ENCODE measurements around the gene TCEA3.

The TCEA3 gene

DNA sequence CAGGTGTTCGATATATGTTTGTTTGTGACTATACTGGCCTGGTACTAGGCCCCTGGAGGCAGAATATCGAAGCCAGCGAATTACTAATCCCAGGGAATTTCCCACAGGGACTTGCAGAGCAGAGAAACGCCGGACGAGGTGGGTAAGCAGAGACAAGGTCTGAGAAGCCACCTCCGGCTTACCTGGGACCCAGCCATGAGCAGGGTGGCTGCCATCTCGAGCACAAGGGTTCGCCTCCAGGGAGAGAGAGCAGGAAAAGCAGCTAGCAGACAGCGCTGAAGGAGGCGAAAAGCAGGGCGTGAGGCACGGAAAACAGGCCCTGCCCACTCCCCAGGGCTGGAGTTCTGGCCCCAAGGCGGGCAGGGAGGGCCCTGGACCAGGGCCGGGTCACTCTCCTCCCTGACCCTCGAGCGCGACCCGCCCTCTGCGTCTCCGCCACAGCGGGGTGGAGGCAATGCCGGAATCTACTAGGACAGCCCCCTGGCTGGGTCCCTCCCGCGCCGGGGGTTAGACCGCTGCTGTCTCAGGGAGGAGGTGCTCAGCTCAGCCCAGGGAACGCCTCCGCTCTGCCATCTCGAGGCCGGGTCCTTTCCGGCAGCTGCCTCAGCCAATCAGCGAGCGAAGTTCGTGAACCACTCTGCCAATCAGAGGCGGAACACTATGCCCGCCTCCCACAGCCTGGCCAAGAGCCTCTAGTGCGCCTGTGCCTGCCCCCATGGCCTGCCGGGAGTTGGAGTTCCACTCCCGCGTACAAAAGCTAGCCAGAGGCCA is 56.6 kb downstream of the TCEA3 start:
- TF ChIP-seq, protein P1, sequence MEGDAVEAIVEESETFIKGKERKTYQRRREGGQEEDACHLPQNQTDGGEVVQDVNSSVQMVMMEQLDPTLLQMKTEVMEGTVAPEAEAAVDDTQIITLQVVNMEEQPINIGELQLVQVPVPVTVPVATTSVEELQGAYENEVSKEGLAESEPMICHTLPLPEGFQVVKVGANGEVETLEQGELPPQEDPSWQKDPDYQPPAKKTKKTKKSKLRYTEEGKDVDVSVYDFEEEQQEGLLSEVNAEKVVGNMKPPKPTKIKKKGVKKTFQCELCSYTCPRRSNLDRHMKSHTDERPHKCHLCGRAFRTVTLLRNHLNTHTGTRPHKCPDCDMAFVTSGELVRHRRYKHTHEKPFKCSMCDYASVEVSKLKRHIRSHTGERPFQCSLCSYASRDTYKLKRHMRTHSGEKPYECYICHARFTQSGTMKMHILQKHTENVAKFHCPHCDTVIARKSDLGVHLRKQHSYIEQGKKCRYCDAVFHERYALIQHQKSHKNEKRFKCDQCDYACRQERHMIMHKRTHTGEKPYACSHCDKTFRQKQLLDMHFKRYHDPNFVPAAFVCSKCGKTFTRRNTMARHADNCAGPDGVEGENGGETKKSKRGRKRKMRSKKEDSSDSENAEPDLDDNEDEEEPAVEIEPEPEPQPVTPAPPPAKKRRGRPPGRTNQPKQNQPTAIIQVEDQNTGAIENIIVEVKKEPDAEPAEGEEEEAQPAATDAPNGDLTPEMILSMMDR (IDR thresholded peaks at IDR 0.05; ENCODE audit: insufficient read depth, low read length, poor library complexity, severe bottlenecking): no peak
- Histone ChIP-seq H3K4me3 (replicated peaks; ENCODE audit: low read depth, low read length) (peak overlapping the region; percentile 84), H3K27me3 (replicated peaks; ENCODE audit: control insufficient read depth, insufficient read depth, low read length) (no peaks in the 10 kb centered on the region), H3K36me3 (ENCODE audit: control insufficient read depth, insufficient read depth, low read length) (no peaks in the 10 kb centered on the region; the same call in 1 of the 2 replicates)
- peak; percentile 96 for DNase-seq (ENCODE audit: extremely low read depth, insufficient read length)

- TF ChIP-seq, protein P1 (IDR thresholded peaks at IDR 0.05; ENCODE audit: insufficient read depth, low read length, poor library complexity, severe bottlenecking): no peak
- H3K36me3 ChIP-seq (ENCODE audit: control insufficient read depth, insufficient read depth, low read length): peaks cover 3% of the 10 kb centered on the region
- no peaks in the 10 kb centered on the region for H3K27me3 ChIP-seq (replicated peaks; ENCODE audit: control insufficient read depth, insufficient read depth, low read length)
- H3K4me3 ChIP-seq (replicated peaks; ENCODE audit: low read depth, low read length): peak overlapping the region; percentile 84
- DNase-seq (ENCODE audit: extremely low read depth, insufficient read length): no peak
Measured at GRCh38 chr1:23367451-23367790, 57.1 kb downstream of the TCEA3 start.

DNA sequence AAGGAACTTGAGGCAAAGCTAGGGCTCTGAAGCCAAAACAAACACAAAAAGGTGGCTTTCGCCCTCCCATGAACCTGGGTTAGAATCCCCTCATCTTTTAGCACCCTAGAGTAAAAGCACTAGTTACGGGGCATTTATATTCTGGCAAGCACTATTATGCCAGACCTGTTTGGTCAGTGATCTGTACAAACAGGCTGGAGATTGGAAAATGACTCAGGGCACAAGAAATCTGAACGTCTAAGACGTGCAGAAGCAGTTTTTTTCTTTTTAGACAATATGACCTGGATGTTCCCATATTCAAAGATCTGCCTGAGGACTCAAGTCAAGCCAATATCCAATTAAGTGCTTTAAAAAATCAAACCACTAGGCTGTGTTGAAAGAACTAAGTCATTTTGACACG is 58.0 kb downstream of the TCEA3 start:
- no peak for DNase-seq (ENCODE audit: extremely low read depth, insufficient read length)

GRCh38 chr1:23366146-23366545 is 58.4 kb downstream of the TCEA3 start:
- TF ChIP-seq, protein P1 (IDR thresholded peaks at IDR 0.05; ENCODE audit: insufficient read depth, low read length, poor library complexity, severe bottlenecking): no peak
- Histone ChIP-seq H3K4me3 (replicated peaks; ENCODE audit: low read depth, low read length) (no peak overlapping the region), H3K27me3 (replicated peaks; ENCODE audit: control insufficient read depth, insufficient read depth, low read length) (no peaks in the 10 kb centered on the region), H3K36me3 (ENCODE audit: control insufficient read depth, insufficient read depth, low read length) (peaks cover 8% of the 10 kb centered on the region)
- no peak for DNase-seq (ENCODE audit: extremely low read depth, insufficient read length)

More for the DNA sequence above, 58.0 kb downstream of the TCEA3 start:
- Histone ChIP-seq H3K4me3 (replicated peaks; ENCODE audit: low read depth, low read length) (no peak overlapping the region), H3K27me3 (replicated peaks; ENCODE audit: control insufficient read depth, insufficient read depth, low read length) (no peaks in the 10 kb centered on the region), H3K36me3 (ENCODE audit: control insufficient read depth, insufficient read depth, low read length) (peaks cover 6% of the 10 kb centered on the region)
- TF ChIP-seq, protein P1 (IDR thresholded peaks at IDR 0.05; ENCODE audit: insufficient read depth, low read length, poor library complexity, severe bottlenecking): no peak

GRCh38 chr1:23362218-23362713 is 62.3 kb downstream of the TCEA3 start:
- TF ChIP-seq, protein P1 (IDR thresholded peaks at IDR 0.05; ENCODE audit: insufficient read depth, low read length, poor library complexity, severe bottlenecking): no peak
- no peak overlapping the region for H3K4me3 ChIP-seq (replicated peaks; ENCODE audit: low read depth, low read length)
- no peak for DNase-seq (ENCODE audit: extremely low read depth, insufficient read length)
- H3K36me3 ChIP-seq (ENCODE audit: control insufficient read depth, insufficient read depth, low read length): peaks cover 8% of the 10 kb centered on the region
- H3K27me3 ChIP-seq (replicated peaks; ENCODE audit: control insufficient read depth, insufficient read depth, low read length): no peaks in the 10 kb centered on the region

Measured in GM06990 (cell line).